SJCRH30 (cell line): ENCODE data around the gene CCDC12. TPM values are rescaled to one million over a fixed set of nuclear protein-coding genes. Genes with fewer than 3 reads are reported as not detected.
A peak's percentile ranks its signal among the peaks of the same experiment; 100 is the strongest.

Experiments
- DNase-seq, 2 experiments: peaks; one replicate each; pipeline ENCODE4 v3.0.0-alpha.2; 2015 to 2020
- H3K27ac ChIP-seq: fragments of 250-450 bp; sonication (Bioruptor Pico); 2 replicates; pipeline ENCODE4 v1.5.1; 2020; ENCODE audit warnings: mild to moderate bottlenecking, moderate library complexity
- H3K27me3 ChIP-seq: fragments of 250-450 bp; sonication (Bioruptor Pico); 2 replicates; pipeline ENCODE4 v1.5.1; 2020; ENCODE audit warnings: mild to moderate bottlenecking, moderate library complexity
- H3K36me3 ChIP-seq: fragments of 250-450 bp; sonication (Bioruptor Pico); 2 replicates; pipeline ENCODE4 v1.5.1; 2020; ENCODE audit warnings: mild to moderate bottlenecking, moderate library complexity
- H3K4me1 ChIP-seq: fragments of 250-450 bp; sonication (Bioruptor Pico); 2 replicates; pipeline ENCODE4 v1.5.1; 2020; ENCODE audit warnings: mild to moderate bottlenecking, moderate library complexity
- H3K4me3 ChIP-seq: fragments of 250-450 bp; sonication (Bioruptor Pico); 2 replicates; pipeline ENCODE4 v1.5.1; 2020; ENCODE audit warnings: mild to moderate bottlenecking, moderate library complexity
- H3K9me3 ChIP-seq: fragments of 250-450 bp; sonication (Bioruptor Pico); replicated peaks from 2 replicates; pipeline ENCODE4 v1.5.1; 2020; ENCODE audit warnings: mild to moderate bottlenecking, moderate library complexity
- total RNA-seq: library from RNA; depleted of rRNA; stranded (reverse); fragments of >200 nt; shearing (Covaris generic); gene quantifications from 2 replicates; pipeline ENCODE4 v1.2.3, GENCODE V29; 2014

CCDC12 gene
- total RNA-seq, 1 experiment from 2014 or later, result 37.8 TPM

DNA sequence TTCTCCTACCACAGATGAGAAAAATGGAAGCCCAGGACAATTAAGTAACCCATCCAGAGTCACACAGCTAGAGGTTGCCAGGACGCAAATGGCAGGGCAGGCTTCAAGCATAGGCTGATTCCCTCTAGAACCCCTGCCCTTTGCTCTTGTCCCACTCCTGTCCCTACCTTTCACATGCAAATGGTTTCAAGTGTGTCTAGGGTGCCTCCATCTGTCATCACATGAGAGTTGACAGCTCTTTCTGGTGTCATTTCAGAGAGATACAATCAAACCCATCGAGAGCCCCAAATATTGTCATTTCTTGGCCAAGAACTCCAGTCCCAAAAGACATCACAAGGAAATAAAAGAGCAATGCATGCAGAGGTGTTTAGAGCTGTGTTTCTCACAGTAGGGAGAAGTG, 23.7 kb downstream of the CCDC12 start:
- Histone ChIP-seq H3K4me3 (no peak overlapping the region), H3K27me3 (no peaks in the 10 kb centered on the region), H3K36me3 (no peaks in the 10 kb centered on the region), H3K9me3 (no peaks in the 10 kb centered on the region), H3K27ac (no peak overlapping the region), H3K4me1 (peaks cover 18% of the 10 kb centered on the region)
- no peak for DNase-seq

DNA sequence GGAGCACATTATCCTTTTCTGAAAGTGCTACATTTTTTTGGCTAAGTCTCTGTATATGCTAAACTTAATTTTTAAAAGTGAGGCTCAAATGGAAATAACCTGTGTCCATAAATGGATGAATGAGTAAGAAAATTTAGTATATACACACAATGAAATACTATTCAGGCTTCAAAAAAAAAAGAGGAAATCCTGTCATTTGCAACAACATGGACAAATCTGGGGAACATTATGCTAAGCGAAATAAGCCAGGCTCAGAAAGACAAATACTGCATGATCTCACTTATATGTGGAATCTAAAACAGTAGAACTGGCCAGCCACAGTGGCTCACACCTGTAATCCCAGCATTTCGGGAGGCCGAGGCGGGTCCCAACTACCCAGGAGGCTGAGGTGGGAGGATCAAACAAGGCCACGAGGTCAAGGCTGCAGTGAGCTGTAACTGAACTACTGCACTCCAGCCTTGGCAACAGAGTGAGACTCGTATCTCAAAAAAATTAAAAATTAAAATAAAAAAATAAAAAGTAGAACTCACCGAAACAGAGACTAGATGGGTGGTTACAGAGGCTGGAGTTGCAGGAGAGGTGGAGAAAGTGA, 25.8 kb downstream of the CCDC12 start:
- DNase-seq, result no peak
- Histone ChIP-seq H3K4me1 (peaks cover 27% of the 10 kb centered on the region), H3K27me3 (no peaks in the 10 kb centered on the region), H3K36me3 (peaks cover 2% of the 10 kb centered on the region; the same call in 1 of the 2 replicates), H3K9me3 (no peaks in the 10 kb centered on the region), H3K27ac (no peak overlapping the region), H3K4me3 (no peak overlapping the region)

DNA sequence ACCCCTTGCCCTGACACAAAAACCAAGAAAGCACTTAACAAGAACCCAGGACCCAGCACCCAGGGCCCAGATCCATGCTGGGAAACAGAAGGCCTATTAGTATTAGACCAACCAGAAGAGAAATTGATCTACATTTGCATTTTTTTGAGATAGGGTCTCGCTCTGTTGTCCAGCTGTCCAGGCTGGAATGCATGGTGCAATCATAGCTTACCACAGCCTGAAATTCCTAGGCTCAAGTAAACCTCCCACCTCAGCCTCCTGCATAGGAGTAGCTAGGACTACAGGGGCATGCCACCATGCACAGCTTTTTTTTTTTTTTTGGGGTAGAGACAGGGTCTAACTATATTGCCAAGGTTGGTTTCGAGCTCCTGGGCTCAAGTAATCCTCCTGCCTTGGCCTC, 26.4 kb downstream of the CCDC12 start:
- H3K4me1 ChIP-seq, result peaks cover 27% of the 10 kb centered on the region
- no peaks in the 10 kb centered on the region for H3K9me3 ChIP-seq
- no peak overlapping the region for H3K27ac ChIP-seq

DNA sequence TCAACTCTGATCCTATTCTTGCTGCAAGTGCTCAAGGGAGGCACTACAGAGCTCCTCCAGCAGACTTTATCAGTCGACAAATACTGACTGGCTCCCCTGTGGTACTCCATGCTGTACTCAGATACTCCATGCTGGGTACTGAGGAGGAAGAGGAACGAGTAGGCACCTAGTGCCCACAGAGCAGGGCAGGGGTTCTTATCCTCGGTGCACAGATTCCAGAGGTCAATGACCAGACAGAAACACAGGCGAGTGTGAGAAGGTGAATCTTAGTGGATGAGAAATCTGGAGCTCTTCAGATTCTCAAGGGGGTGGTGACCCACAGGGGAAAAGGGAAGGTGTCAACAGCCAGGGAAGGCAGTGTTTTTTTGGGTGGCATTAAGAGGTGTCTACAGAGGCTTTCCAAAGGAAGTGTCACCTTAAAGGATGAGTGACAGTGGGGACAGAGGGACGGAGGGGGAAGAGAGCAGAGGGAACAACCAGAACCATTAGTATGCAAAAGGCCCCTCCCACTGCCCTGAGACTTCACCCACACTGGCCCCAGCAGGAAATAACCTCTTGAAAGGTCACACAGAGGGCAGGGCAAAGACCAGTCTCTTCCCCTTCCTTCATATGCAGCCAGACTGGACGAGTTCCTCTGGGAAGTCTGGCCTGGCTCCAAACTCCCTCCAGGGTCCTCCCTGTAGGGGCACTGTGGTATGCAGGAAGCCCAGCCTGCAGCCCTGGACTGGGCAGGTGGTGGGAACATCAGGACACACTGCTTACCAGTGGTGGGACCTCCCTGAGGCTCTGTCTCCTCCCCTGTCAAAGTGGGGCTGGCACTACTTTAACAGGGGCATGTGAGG, 27.5 kb downstream of the CCDC12 start:
- peak; percentile 69 to 72 for DNase-seq
- H3K4me3 ChIP-seq, result no peak overlapping the region
- H3K27ac ChIP-seq, result peak overlapping the region; percentile 63
- peaks cover 30% of the 10 kb centered on the region for H3K4me1 ChIP-seq
- H3K27me3 ChIP-seq, result no peaks in the 10 kb centered on the region
- H3K36me3 ChIP-seq, result peaks cover 6% of the 10 kb centered on the region; the same call in 1 of the 2 replicates
- no peaks in the 10 kb centered on the region for H3K9me3 ChIP-seq

More for the DNA sequence above, 26.4 kb downstream of the CCDC12 start:
- Histone ChIP-seq H3K4me3 (no peak overlapping the region), H3K36me3 (peaks cover 6% of the 10 kb centered on the region; the same call in 1 of the 2 replicates), H3K27me3 (no peaks in the 10 kb centered on the region)
- DNase-seq, result no peak

DNA sequence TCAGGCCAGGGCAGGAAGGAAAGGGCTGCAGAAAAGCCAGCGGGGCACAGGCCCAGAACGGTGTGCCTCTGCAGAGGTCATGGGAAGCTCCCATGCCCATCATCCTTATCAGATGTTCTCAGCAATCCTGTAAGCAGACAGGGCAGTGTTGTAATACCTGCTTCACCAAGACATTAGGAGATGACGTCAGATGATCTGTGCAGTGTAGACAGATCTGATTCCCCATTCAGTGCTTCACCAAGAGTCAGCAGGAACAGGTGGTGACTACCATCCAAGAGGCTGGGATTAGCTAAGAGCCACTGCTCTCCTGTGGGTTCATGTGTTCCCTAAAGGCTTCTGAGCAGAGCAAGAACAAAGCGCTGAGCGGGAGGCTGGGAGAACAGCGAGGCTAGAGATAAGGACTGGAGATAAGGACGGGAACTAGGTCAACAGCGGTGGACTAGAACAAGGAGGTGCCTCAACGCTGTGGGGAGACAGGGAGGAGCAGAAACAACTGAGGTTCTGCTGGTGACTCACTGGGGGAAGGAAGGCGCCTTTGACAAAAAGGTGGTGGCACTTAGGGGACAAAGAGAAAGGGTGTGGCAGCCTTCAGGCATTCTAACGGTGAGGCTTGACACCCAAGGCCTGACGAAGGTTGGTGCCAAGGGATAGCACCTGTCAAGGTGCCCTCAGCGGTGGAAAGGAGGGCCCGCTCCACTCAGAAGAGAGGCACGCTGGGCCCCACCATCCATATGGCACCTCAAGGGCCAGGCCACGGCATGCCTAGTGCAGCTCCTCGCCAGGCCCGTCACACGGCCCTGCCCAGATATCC, 28.4 kb downstream of the CCDC12 start:
- Histone ChIP-seq H3K27ac (peak overlapping the region; percentile 63), H3K4me3 (no peak overlapping the region), H3K27me3 (no peaks in the 10 kb centered on the region), H3K9me3 (no peaks in the 10 kb centered on the region), H3K36me3 (peaks cover 6% of the 10 kb centered on the region; the same call in 1 of the 2 replicates), H3K4me1 (peaks cover 39% of the 10 kb centered on the region)
- peak; percentile 89 to 93 for DNase-seq

DNA sequence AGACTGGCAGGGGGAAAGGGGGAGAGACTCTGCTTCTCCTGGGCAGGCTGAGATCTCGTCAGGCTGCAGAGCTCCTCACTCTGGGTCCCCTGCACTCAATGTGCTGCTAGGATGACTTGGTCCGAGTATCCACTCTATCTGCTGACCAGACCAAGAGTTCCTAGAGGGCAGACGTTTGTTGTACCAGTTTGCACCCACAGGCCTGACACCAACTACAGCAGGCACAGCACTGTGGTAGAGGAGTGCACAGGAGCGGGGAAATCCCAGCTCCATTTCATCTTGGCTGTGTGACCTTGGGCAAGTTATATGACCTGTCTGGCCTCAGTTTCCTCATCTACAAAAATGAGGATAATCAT, 29.0 kb downstream of the CCDC12 start:
- no peak for DNase-seq
- Histone ChIP-seq H3K27ac (peak overlapping the region; percentile 63), H3K27me3 (no peaks in the 10 kb centered on the region), H3K4me3 (no peak overlapping the region), H3K36me3 (peaks cover 6% of the 10 kb centered on the region; the same call in 1 of the 2 replicates), H3K9me3 (no peaks in the 10 kb centered on the region), H3K4me1 (peaks cover 39% of the 10 kb centered on the region)

DNA sequence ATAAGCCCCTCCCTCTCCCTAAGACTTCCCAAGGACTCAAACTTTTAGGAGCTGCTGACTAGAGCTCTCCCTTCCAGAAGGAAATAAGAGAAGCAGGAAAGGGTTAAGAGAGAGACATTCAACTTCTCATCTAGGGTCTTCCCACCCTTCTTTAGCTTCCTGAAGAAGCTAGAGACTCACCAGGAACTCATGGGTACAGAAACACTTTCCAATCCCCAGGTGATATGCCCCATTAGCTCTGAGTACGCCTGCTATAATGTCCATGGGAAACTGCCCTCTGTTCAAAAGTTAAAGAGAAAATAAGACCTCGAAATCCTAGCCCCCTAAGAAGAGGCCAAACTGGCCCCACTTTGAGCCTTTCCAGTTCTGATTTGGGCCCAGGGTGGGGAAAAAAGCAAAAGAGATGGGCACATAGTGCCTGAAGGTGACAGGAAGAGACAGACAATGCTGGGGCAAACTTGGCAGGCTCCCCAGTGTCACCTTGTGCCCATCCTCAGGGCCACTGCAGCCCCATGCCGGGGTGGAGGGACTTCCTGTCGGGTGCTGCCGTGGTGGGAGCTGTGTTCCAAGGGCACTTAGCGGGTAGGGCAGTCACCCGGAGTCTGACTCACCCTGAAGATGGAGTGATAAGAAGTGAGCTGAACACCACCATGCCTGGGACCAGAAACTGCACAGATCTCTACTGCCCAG, 29.5 kb downstream of the CCDC12 start:
- H3K4me1 ChIP-seq, result peaks cover 39% of the 10 kb centered on the region
- peaks cover 6% of the 10 kb centered on the region; the same call in 1 of the 2 replicates for H3K36me3 ChIP-seq
- H3K9me3 ChIP-seq, result no peaks in the 10 kb centered on the region
- H3K27ac ChIP-seq, result no peak overlapping the region
- DNase-seq, result no peak
- no peak overlapping the region for H3K4me3 ChIP-seq
- H3K27me3 ChIP-seq, result no peaks in the 10 kb centered on the region

DNA sequence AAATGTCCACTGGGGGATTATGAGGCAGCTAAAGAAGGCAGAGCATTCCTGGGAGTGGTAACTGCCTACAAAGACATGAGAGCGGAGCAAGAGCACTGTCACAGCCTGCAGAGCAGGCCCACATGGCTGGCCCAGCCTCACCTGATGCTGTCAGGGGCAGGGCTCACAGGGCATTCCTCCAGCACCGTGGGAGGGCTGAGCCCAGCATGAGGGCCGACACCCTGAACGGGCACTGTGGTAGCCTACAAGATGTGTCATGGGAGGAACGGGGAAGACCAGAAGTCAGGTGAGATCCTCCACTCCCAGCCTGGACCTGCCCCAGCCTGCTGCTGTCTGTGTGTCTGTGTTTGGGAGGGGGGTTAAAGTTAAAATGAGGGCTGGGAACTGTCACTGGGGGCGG, 30.1 kb downstream of the CCDC12 start:
- DNase-seq, result no peak
- Histone ChIP-seq H3K9me3 (no peaks in the 10 kb centered on the region), H3K4me1 (peaks cover 39% of the 10 kb centered on the region), H3K27me3 (no peaks in the 10 kb centered on the region), H3K4me3 (no peak overlapping the region), H3K27ac (no peak overlapping the region), H3K36me3 (peaks cover 6% of the 10 kb centered on the region; the same call in 1 of the 2 replicates)

DNA sequence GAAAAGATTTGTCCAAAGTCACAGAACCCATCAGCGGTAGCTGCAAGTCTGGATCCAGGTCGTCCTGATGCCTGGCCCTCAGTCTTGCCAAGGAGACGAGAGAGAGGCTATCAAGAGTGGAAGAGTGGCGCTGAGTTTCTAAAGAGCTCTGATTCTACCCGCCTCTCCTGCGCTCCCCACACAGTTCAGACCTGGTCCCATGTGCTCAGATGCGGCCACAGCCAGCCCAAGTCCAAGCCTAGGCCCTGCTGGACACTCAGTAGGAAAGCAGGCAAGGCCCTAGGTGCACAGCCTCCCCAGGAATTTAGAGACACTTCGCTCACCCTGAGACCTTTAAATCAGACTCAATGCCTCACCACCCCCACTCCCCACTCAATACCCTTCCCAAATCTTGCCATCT, 32.4 kb downstream of the CCDC12 start:
- peak overlapping the region; percentile 36; the same call in 1 of the 2 replicates for H3K27ac ChIP-seq
- H3K36me3 ChIP-seq, result peaks cover 11% of the 10 kb centered on the region

DNA sequence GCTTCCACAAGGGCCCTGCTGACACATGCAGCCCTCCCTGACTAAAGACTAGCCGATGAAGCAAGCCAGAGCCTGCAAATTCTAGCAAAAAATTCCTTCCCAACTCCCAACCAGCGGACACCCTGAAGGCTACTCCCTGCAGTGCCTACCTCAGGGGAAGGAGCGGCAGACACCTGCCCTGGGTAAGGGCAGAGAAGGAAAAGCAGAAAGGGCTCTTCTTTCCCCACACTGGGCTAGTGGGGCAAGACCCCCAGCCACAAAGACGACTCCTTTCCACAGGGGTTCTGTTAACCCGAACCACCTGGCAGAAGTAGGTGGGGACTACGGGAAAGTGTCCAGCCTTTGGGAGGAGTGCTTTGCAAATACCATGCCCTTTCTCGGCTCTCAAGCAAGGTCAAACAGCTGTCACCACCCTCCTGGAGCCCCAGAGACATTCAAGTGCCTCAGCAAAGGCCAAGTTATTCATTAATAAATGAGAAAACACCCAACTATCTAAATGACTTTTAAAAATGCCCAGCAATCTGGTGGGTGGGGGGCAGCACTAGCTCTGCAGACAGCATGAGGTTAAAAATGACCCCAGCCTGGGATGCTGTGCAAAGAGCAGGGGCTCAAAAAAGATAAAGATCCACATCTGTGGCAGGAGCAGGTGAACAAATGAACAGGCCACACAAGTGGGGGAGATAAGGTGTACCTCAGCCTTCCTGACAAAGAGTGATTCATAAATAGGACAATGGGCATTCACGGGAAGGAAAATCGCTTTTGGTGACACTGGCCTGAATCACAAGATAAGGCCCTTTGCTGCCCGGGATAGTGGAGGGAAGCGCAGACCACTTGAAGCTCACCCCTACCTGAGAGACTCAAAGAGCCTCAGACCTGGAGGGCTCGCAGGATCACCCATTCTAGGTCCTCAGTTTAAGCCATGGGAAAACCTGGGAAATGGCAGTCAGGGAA, 33.0 kb downstream of the CCDC12 start:
- Histone ChIP-seq H3K4me3 (no peak overlapping the region), H3K4me1 (peaks cover 28% of the 10 kb centered on the region)

More for the DNA sequence above, 32.4 kb downstream of the CCDC12 start:
- Histone ChIP-seq H3K9me3 (no peaks in the 10 kb centered on the region), H3K4me3 (no peak overlapping the region), H3K4me1 (peaks cover 33% of the 10 kb centered on the region), H3K27me3 (no peaks in the 10 kb centered on the region)
- DNase-seq, result no peak

DNA sequence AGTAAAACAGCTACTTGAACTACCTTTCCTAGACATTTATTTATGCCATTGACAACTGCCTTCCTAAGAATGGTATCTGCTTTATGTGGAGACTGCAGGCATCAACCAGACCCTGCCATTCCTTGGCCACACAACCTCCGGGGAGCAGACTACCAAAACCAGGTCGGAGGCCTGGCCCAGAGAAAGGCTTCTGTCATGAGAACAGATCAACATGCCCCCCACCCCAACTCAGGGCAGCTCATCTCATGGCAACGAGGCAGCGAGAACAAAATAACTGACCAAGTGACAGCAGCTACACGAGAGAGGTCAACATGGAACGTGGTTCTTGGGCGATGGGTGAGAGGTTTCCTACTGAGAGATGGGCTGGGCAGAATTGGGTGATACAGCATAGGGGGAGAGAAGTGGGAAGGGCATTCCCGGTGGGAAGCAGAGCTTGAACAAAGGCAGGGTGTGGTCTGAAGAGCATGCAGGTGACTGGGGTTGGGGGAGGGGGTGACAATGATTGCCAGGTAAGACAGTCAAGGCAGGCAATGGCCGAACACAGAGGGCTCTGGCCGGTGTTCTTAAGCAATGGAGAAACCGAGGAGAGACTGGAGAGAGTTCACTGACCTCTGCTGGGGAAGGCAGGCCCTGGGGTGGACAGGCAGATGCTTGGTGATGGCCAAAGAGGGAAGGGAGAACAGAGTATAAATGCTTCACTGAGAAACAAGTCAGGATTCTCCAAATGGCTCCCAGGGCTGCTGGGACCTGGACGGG, 33.9 kb downstream of the CCDC12 start:
- Histone ChIP-seq H3K4me3 (no peak overlapping the region), H3K27ac (no peak overlapping the region), H3K9me3 (no peaks in the 10 kb centered on the region), H3K36me3 (peaks cover 11% of the 10 kb centered on the region), H3K27me3 (no peaks in the 10 kb centered on the region), H3K4me1 (peaks cover 19% of the 10 kb centered on the region)
- DNase-seq, result no peak

More for the DNA sequence above, 33.0 kb downstream of the CCDC12 start:
- H3K27ac ChIP-seq, result peak overlapping the region; percentile 36; the same call in 1 of the 2 replicates
- no peaks in the 10 kb centered on the region for H3K27me3 ChIP-seq
- no peaks in the 10 kb centered on the region for H3K9me3 ChIP-seq
- DNase-seq, result peak; percentile 17 to 48
- peaks cover 11% of the 10 kb centered on the region for H3K36me3 ChIP-seq

DNA sequence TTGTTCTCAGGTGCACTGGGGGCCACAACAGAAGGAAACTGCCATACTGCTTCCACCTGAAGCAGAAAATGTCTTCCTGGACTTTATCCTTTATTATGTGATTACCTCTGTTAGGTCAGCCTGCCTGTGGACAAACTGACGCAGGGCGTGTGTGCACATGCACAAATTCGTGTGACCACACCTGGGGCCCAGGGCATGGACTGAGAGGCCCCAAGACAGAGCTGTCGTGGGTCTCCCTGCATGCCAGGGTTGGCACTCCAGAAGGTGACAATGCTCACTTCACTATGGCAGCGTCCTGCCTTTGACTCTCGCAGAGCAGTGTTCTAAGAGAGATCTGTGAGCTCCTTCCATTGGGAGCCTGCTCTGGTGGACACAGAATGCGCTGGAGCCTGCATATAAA, 34.5 kb downstream of the CCDC12 start:
- Histone ChIP-seq H3K36me3 (peaks cover 15% of the 10 kb centered on the region), H3K4me3 (no peak overlapping the region), H3K27ac (no peak overlapping the region), H3K4me1 (peaks cover 13% of the 10 kb centered on the region), H3K27me3 (no peaks in the 10 kb centered on the region), H3K9me3 (no peaks in the 10 kb centered on the region)
- DNase-seq, result no peak
